H1 (cell line): ENCODE results near the gene L3HYPDH. TPM values are rescaled to one million over a fixed set of nuclear protein-coding genes. Genes with fewer than 3 reads are reported as not detected.

Experiments
- CTCF ChIA-PET: fragments of 300-600 bp; sonication (Branson Sonifier 250); formaldehyde crosslinking; loops from one replicate; lab custom pipeline; 2021; ENCODE audit not compliant: partially characterized antibody; lab: Charles Lee
- POLR2A ChIA-PET: fragments of 300-600 bp; sonication (Branson Sonifier 250); formaldehyde crosslinking; loops from one replicate; lab custom pipeline; 2021; ENCODE audit warnings: inconsistent platforms; ENCODE audit not compliant: partially characterized antibody; lab: Charles Lee
- DNase-seq, 2 experiments: peaks; one replicate each; pipeline versions ENCODE4 v3.0.0 to v3.0.0-alpha.2; 2010 to 2022; ENCODE audit warnings: low spot score in 2 of 2, low read depth in 1 of 2, mixed read lengths in 1 of 2
- FAIRE-seq: peaks from 2 replicates; lab custom pipeline; 2011; peaks lifted over from hg19 to GRCh38; lab: Jason Lieb, UNC
- H2AFZ ChIP-seq: 2 replicates; pipeline ENCODE4 v1.8.1; 2012; ENCODE audit warnings: low read length, inconsistent platforms
- H2AK5ac ChIP-seq: 2 replicates; pipeline ENCODE4 v1.6.1; 2013; ENCODE audit warnings: low read depth, low read length
- H2BK120ac ChIP-seq: replicated peaks from 2 replicates; pipeline ENCODE3; 2013; ENCODE audit warnings: low read depth, low read length, inconsistent platforms
- H2BK12ac ChIP-seq: 2 replicates; pipeline ENCODE4 v1.6.1; 2013; ENCODE audit warnings: low read depth, low read length
- H2BK15ac ChIP-seq: 2 replicates; pipeline ENCODE4 v1.6.1; 2013; ENCODE audit warnings: low read length
- H2BK20ac ChIP-seq: 2 replicates; pipeline ENCODE4 v1.6.1; 2013; ENCODE audit warnings: low read length
- H2BK5ac ChIP-seq: 2 replicates; pipeline ENCODE4 v1.6.1; 2013; ENCODE audit warnings: low read depth, low read length
- H3K14ac ChIP-seq: 2 replicates; pipeline ENCODE4 v1.6.1; 2013; ENCODE audit warnings: inconsistent platforms; ENCODE audit not compliant: insufficient read length
- H3K18ac ChIP-seq: 2 replicates; pipeline ENCODE4 v1.6.1; 2013; ENCODE audit warnings: low read length; ENCODE audit errors: extremely low read depth
- H3K23ac ChIP-seq: 2 replicates; pipeline ENCODE4 v1.6.1; 2013; ENCODE audit warnings: inconsistent platforms; ENCODE audit not compliant: insufficient read length
- H3K23me2 ChIP-seq: 2 replicates; pipeline ENCODE4 v1.6.1; 2013; ENCODE audit warnings: low read depth, low read length
- H3K27ac ChIP-seq: 2 replicates; pipeline ENCODE4 v1.6.1; 2011; ENCODE audit warnings: low read depth, low read length, inconsistent platforms
- H3K27me3 ChIP-seq, 4 experiments: replicated peaks in 1 of 4; 1 replicate in 1 of 4; 2 replicates in 3 of 4; pipeline versions ENCODE4 v1.6.1 to v1.8.1; 2011 to 2013; ENCODE audit warnings: low read length in 3 of 4, mild to moderate bottlenecking in 3 of 4, inconsistent platforms in 2 of 4, mixed read lengths in 2 of 4, moderate library complexity in 1 of 4; ENCODE audit not compliant: control insufficient read depth in 3 of 4, insufficient read depth in 3 of 4; ENCODE audit errors: extremely low read depth in 1 of 4
- H3K36me3 ChIP-seq, 4 experiments: 2 replicates each; pipeline versions ENCODE4 v1.6.1 to v1.8.1; 2011 to 2013; ENCODE audit warnings: mild to moderate bottlenecking in 4 of 4, low read length in 3 of 4, moderate library complexity in 2 of 4, control low read depth in 1 of 4, inconsistent platforms in 1 of 4; ENCODE audit not compliant: insufficient read depth in 4 of 4, control insufficient read depth in 2 of 4
- H3K4ac ChIP-seq: replicated peaks from 2 replicates; pipeline ENCODE3; 2013; ENCODE audit warnings: low read length, low read depth, mixed read lengths, inconsistent platforms; ENCODE audit not compliant: insufficient read length
- H3K4me1 ChIP-seq, 4 experiments: replicated peaks in 1 of 4; 1 replicate in 1 of 4; 2 replicates in 3 of 4; pipeline versions ENCODE4 v1.6.1 to v1.8.1; 2011 to 2013; ENCODE audit warnings: low read length in 3 of 4, inconsistent platforms in 2 of 4, mixed read lengths in 1 of 4; ENCODE audit not compliant: insufficient read depth in 4 of 4, control insufficient read depth in 3 of 4
- H3K4me2 ChIP-seq, 2 experiments: 2 replicates each; pipeline versions ENCODE4 v1.6.1 to v1.8.1; 2011 to 2013; ENCODE audit warnings: low read depth in 2 of 2, low read length in 2 of 2, control low read depth in 1 of 2, inconsistent platforms in 1 of 2, mild to moderate bottlenecking in 1 of 2; ENCODE audit not compliant: insufficient read depth in 1 of 2
- H3K4me3 ChIP-seq, 4 experiments: fragments of 200-600, 300-600 bp in 1 of 4; sonication (generic), shearing (Covaris generic), sonication (Bioruptor Twin) in 1 of 4; 2 replicates each; pipeline versions ENCODE4 v1.5.1 to v1.8.1; 2011 to 2016; ENCODE audit warnings: low read length in 4 of 4, low read depth in 3 of 4, control low read depth in 2 of 4, inconsistent platforms in 2 of 4, mild to moderate bottlenecking in 2 of 4, mixed read lengths in 1 of 4, moderate library complexity in 1 of 4; ENCODE audit not compliant: insufficient read depth in 2 of 4; ENCODE audit errors: extremely low read depth in 1 of 4
- H3K56ac ChIP-seq: replicated peaks from 2 replicates; pipeline ENCODE3; 2013; ENCODE audit warnings: low read depth, mild to moderate bottlenecking, mixed read lengths, low read length, inconsistent platforms; ENCODE audit not compliant: insufficient read length
- H3K79me1 ChIP-seq: 2 replicates; pipeline ENCODE4 v1.6.1; 2013; ENCODE audit warnings: low read depth, low read length, control low read depth
- H3K79me2 ChIP-seq, 2 experiments: 2 replicates each; pipeline versions ENCODE4 v1.6.1 to v1.8.1; 2012 to 2013; ENCODE audit warnings: low read length in 2 of 2, mild to moderate bottlenecking in 2 of 2, inconsistent platforms in 1 of 2; ENCODE audit not compliant: insufficient read depth in 2 of 2, control insufficient read depth in 1 of 2
- H3K9ac ChIP-seq, 4 experiments: replicated peaks in 1 of 4; 1 replicate in 1 of 4; 2 replicates in 3 of 4; pipeline versions ENCODE4 v1.6.1 to v1.8.1; 2011 to 2013; ENCODE audit warnings: low read depth in 3 of 4, low read length in 3 of 4, control low read depth in 2 of 4, mild to moderate bottlenecking in 2 of 4, moderate library complexity in 2 of 4, inconsistent platforms in 1 of 4; ENCODE audit errors: extremely low read depth in 1 of 4
- H3K9me3 ChIP-seq, 2 experiments: 2 replicates each; pipeline versions ENCODE4 v1.6.1 to v1.8.1; 2012 to 2013; ENCODE audit warnings: mild to moderate bottlenecking in 2 of 2, moderate library complexity in 2 of 2, control low read depth in 1 of 2, inconsistent platforms in 1 of 2, low read depth in 1 of 2, low read length in 1 of 2, mixed read lengths in 1 of 2; ENCODE audit not compliant: insufficient read depth in 2 of 2
- H4K20me1 ChIP-seq, 2 experiments: replicated peaks in 1 of 2; 2 replicates each; pipeline versions ENCODE3 to v1.8.1; 2011 to 2013; ENCODE audit warnings: inconsistent platforms in 2 of 2, low read length in 2 of 2, mild to moderate bottlenecking in 1 of 2; ENCODE audit not compliant: insufficient read depth in 2 of 2, control insufficient read depth in 1 of 2
- H4K5ac ChIP-seq: 2 replicates; pipeline ENCODE4 v1.6.1; 2013; ENCODE audit warnings: low read length, low read depth, mixed read lengths, inconsistent platforms; ENCODE audit not compliant: insufficient read length
- H4K8ac ChIP-seq: 2 replicates; pipeline ENCODE4 v1.8.0; 2013; ENCODE audit warnings: mild to moderate bottlenecking, moderate library complexity, low read length, inconsistent platforms; ENCODE audit not compliant: insufficient read depth; ENCODE audit errors: extremely low read depth
- H4K91ac ChIP-seq: replicated peaks from 2 replicates; pipeline ENCODE3; 2013; ENCODE audit warnings: low read length, mixed read lengths, inconsistent platforms; ENCODE audit not compliant: insufficient read length
- BACH1 ChIP-seq: IDR thresholded peaks from 2 replicates; pipeline ENCODE4 v1.6.1; 2012; ENCODE audit warnings: low read length, improper control_type of control experiment
- CBX5 ChIP-seq: fragments of 300-800, 300-1000 bp; sonication (generic); IDR thresholded peaks from 2 replicates; pipeline ENCODE4 v1.7.1; 2016; ENCODE audit warnings: antibody characterized with exemption, low read length, low read depth
- CHD1 ChIP-seq: IDR thresholded peaks from 2 replicates; pipeline ENCODE4 v1.6.1; 2012; ENCODE audit warnings: low read depth, low read length, improper control_type of control experiment
- CTCF ChIP-seq, 3 experiments: IDR thresholded peaks; 1 replicate in 2 of 3; 2 replicates in 1 of 3; pipeline versions ENCODE4 v1.5.1 to v1.6.1; 2011; ENCODE audit warnings: low read length in 3 of 3, mild to moderate bottlenecking in 3 of 3, inconsistent platforms in 2 of 3, low read depth in 1 of 3, moderate library complexity in 1 of 3; ENCODE audit not compliant: insufficient read depth in 1 of 3; ENCODE audit errors: control extremely low read depth in 1 of 3
- KDM4A ChIP-seq: IDR thresholded peaks from one replicate; pipeline ENCODE4 v1.7.1; 2012; ENCODE audit warnings: low read depth, mild to moderate bottlenecking, moderate library complexity, low read length, inconsistent platforms; ENCODE audit not compliant: severe bottlenecking
- MAX ChIP-seq: IDR thresholded peaks from 2 replicates; pipeline ENCODE4 v1.6.1; 2012; ENCODE audit warnings: inconsistent platforms
- NANOG ChIP-seq: IDR thresholded peaks from 2 replicates; pipeline ENCODE4 v1.6.1; 2011; ENCODE audit warnings: low read length, low read depth, mild to moderate bottlenecking, inconsistent platforms; ENCODE audit not compliant: insufficient read depth, poor library complexity, severe bottlenecking
- SAP30 ChIP-seq: fragments of 300-600 bp; sonication (generic); IDR thresholded peaks from 2 replicates; pipeline ENCODE4 v1.7.1; 2012; ENCODE audit warnings: low read length, moderate library complexity, mild to moderate bottlenecking, inconsistent platforms; ENCODE audit not compliant: insufficient read depth, insufficient replicate concordance
- TAF7 ChIP-seq: optimal IDR thresholded peaks from 2 replicates; pipeline ENCODE3; 2011; ENCODE audit warnings: low read depth, mild to moderate bottlenecking, inconsistent platforms, low read length, moderate library complexity, borderline replicate concordance
- TBP ChIP-seq: IDR thresholded peaks from 2 replicates; pipeline ENCODE4 v1.6.1; 2011; ENCODE audit warnings: low read depth, low read length, improper control_type of control experiment
- TCF12 ChIP-seq: IDR thresholded peaks from 2 replicates; pipeline ENCODE4 v1.6.1; 2011; ENCODE audit warnings: low read depth, mild to moderate bottlenecking, low read length
- WGBS, 2 experiments: shearing (Covaris generic) in 1 of 2; methylation state at CpG; one replicate each; pipeline versions ENCODE4 v1.1.6 to v1.1.7; 2013 to 2015; ENCODE audit warnings: low lambda C conversion rate in 2 of 2, mixed read lengths in 2 of 2, inconsistent platforms in 1 of 2, low coverage in 1 of 2, missing lambda C conversion rate in 1 of 2; ENCODE audit not compliant: insufficient replicate concordance in 2 of 2, insufficient coverage in 1 of 2, insufficient read length in 1 of 2; ENCODE audit errors: extremely low coverage in 1 of 2, missing lambda C conversion rate in 1 of 2; 5-methylcytosine and 5-hydroxymethylcytosine counted together
- polyA plus RNA-seq, 7 experiments: library from polyadenylated mRNA; depleted of rRNA in 3 of 7; stranded (reverse) in 5 of 7; unstranded in 2 of 7; fragments of >200 nt in 5 of 7; fragments of 200-250 nt in 2 of 7; gene quantifications; 1 replicate in 5 of 7; 2 replicates in 1 of 7; 4 replicates in 1 of 7; pipeline versions ENCODE4 v1.2.1 to v1.2.3, GENCODE V29; 2011 to 2013; ENCODE audit warnings: missing spikeins in 2 of 7, mixed read lengths in 2 of 7
- total RNA-seq: library from RNA; stranded (reverse); fragmentation: NEBNext Ultra II Directional; extraction: Animal tissue kit (Norgen Biotek cat#: 25700); gene quantifications from 2 replicates; pipeline ENCODE4 v1.2.1, GENCODE V29; 2021

L3HYPDH gene
- total and polyA plus RNA-seq, 2 of the 8 experiments (the other 6 are each of a cell fraction or from before 2014, with no cell fraction given): 11.2 to 15.8 TPM

GRCh38 chr14:59481407-59481806 lies 2.8 kb downstream of the L3HYPDH start:
- no peak overlapping the region for H3K27ac ChIP-seq
- H2BK12ac ChIP-seq: no peak overlapping the region
- H3K4ac ChIP-seq: no peak overlapping the region
- H3K18ac ChIP-seq: no peak overlapping the region
- peaks cover 0 to 37% of the 10 kb centered on the region in 2 experiments; a peak in 3 of 4 replicates for H3K79me2 ChIP-seq
- H3K4me1 ChIP-seq: peaks cover 0 to 10% (median 3%) of the 10 kb centered on the region in 4 experiments; a peak in 3 of 7 replicates
- POLR2A ChIA-PET: interaction anchor here (1.2 kb wide), 1 partner anchor 12 kb away, joined by 3 read pairs; no protein-coding TSS in a partner anchor
- H3K36me3 ChIP-seq: peaks cover 0 to 12% (median 4%) of the 10 kb centered on the region in 4 experiments; a peak in 5 of 8 replicates
- no peaks in the 10 kb centered on the region for H3K27me3 ChIP-seq
- no peak overlapping the region for H3K56ac ChIP-seq
- no peak overlapping the region for H2BK20ac ChIP-seq
- H3K14ac ChIP-seq: no peak overlapping the region
- H2BK120ac ChIP-seq: no peak overlapping the region
- H3K9ac ChIP-seq: no peak overlapping the region
- H2AFZ ChIP-seq: no peak overlapping the region
- no peak overlapping the region for H3K23ac ChIP-seq
- H3K4me2 ChIP-seq: no peak overlapping the region; a peak in 1 of 4 replicates
- H2AK5ac ChIP-seq: no peak overlapping the region
- no peak overlapping the region for H4K91ac ChIP-seq
- no peak overlapping the region for H2BK5ac ChIP-seq
- FAIRE-seq (no peak), DNase-seq (no peak)
- H4K20me1 ChIP-seq: peaks cover 0 to 2% of the 10 kb centered on the region in 2 experiments
- H3K9me3 ChIP-seq: no peaks in the 10 kb centered on the region
- no peak overlapping the region for H2BK15ac ChIP-seq
- H3K79me1 ChIP-seq: no peaks in the 10 kb centered on the region
- H4K5ac ChIP-seq: no peak overlapping the region
- H3K23me2 ChIP-seq: peaks cover 7% of the 10 kb centered on the region
- 95% methylated on average over 2 of the region's 2 CpGs; no CpG with 5 or more reads in 1 of the 2 experiments for WGBS, 2 experiments
- H4K8ac ChIP-seq: no peak overlapping the region
- CTCF ChIA-PET: interaction anchor here (1.0 kb wide), 1 partner anchor 25 kb away, joined by 4 read pairs; no protein-coding TSS in a partner anchor
- H3K4me3 ChIP-seq: no peak overlapping the region
- no peak for TF ChIP-seq TBP
- TF ChIP-seq NANOG: no peak
- no peak for TF ChIP-seq CBX5
- TF ChIP-seq TAF7: no peak
- TF ChIP-seq KDM4A: no peak
- TF ChIP-seq MAX: no peak
- TF ChIP-seq CHD1: no peak
- no peak for TF ChIP-seq TCF12
- no peak for TF ChIP-seq CTCF (IDR thresholded peaks at IDR 0.05; ENCODE audit: control extremely low read depth in 1 of 3, insufficient read depth in 1 of 3, low read depth in 1 of 3, low read length in 3 of 3)
- TF ChIP-seq SAP30: no peak
- no peak for TF ChIP-seq BACH1
